Motor neuron (in vitro differentiated cells): ENCODE measurements around the gene LAMB3. TPM values are rescaled to one million over a fixed set of nuclear protein-coding genes. Genes with fewer than 3 reads are reported as not detected.
A peak's percentile ranks its signal among the peaks of the same experiment; 100 is the strongest.

Experiments
- ATAC-seq, 8 experiments: fragments of 200-7000 bp; cut with Tn5 transposase; replicated peaks in 6 of 8; 2 replicates each; pipeline ENCODE4 v1.8.0; 2021; ENCODE audit warnings: mild to moderate bottlenecking in 8 of 8, moderate library complexity in 8 of 8
- H3K27ac ChIP-seq, 2 donors: fragments of 250-450 bp; sonication (Bioruptor Pico); 2 replicates each; pipeline ENCODE4 v1.9.0; 2021; ENCODE audit warnings: antibody characterized with exemption in 2 of 2, mild to moderate bottlenecking in 2 of 2, moderate library complexity in 1 of 2
- H3K4me1 ChIP-seq, 2 donors: fragments of 250-450 bp; sonication (Bioruptor Pico); replicated peaks in 1 of 2; 2 replicates each; pipeline ENCODE4 v1.6.1; 2021; ENCODE audit warnings: antibody characterized with exemption in 2 of 2, mild to moderate bottlenecking in 2 of 2, moderate library complexity in 1 of 2
- H3K4me3 ChIP-seq, 5 donors: fragments of 250-450 bp; sonication (Bioruptor Pico); 2 replicates each; pipeline ENCODE4 v1.9.0; 2021; ENCODE audit warnings: antibody characterized with exemption in 5 of 5, mild to moderate bottlenecking in 5 of 5, moderate library complexity in 4 of 5
- WGBS, 10 experiments: fragments of 450-650 bp; shearing (Covaris generic); methylation state at CpG; one replicate each; pipeline ENCODE4 v1.0.0; 2022; 5-methylcytosine and 5-hydroxymethylcytosine counted together
- in situ Hi-C, 9 experiments: fragments of 400-800 bp; cut with MboI; loops; one replicate each; pipeline ENCODE4 v1.15.0; 2021; ENCODE audit warnings: low sequenced_read_pairs in 9 of 9, low pct_unique_long_range_greater_than_20kb in 2 of 9; ENCODE audit not compliant: unreplicated experiment in 9 of 9
- total RNA-seq, 8 experiments: library from RNA; unstranded; fragments of 300-600 nt; gene quantifications; 2 replicates each; pipeline versions ENCODE4 v1.2.3 to v1.2.4, GENCODE V29; 2022

Gene LAMB3
- total RNA-seq, 8 experiments from 2014 or later: 0.13 to 51.2 (median 1.0) TPM

- no peak overlapping the region for H3K4me3 ChIP-seq
- peak; percentile 38 to 68 (median 53) for ATAC-seq
- in situ Hi-C loops: no loop called here
- H3K4me1 ChIP-seq: peaks cover 35 to 41% of the 10 kb centered on the region in 2 donors
- WGBS, 10 experiments: 0 to 88% (median 80%) methylated on average over 1 to 2 of the region's 2 CpGs; no CpG with 5 or more reads in 4 of the 10 experiments
- peak overlapping the region; percentile 22 to 34 for H3K27ac ChIP-seq
These were observed 8.8 kb downstream of the LAMB3 start for GRCh38 chr1:209643285-209644020.

- ATAC-seq: no peak
- peaks cover 29 to 35% of the 10 kb centered on the region in 2 donors for H3K4me1 ChIP-seq
- in situ Hi-C loops: no loop called here
- H3K4me3 ChIP-seq: no peak overlapping the region
- H3K27ac ChIP-seq: no peak overlapping the region
- 0 to 100% (median 52%) methylated on average over 1 to 3 of the region's 3 CpGs; no CpG with 5 or more reads in 2 of the 10 experiments for WGBS, 10 experiments
These were observed 9.4 kb downstream of the LAMB3 start for GRCh38 chr1:209642816-209643215.

- H3K27ac ChIP-seq: no peak overlapping the region
- H3K4me3 ChIP-seq: no peak overlapping the region
- 0 to 80% (median 49%) methylated on average over 1 to 5 of the region's 5 CpGs; no CpG with 5 or more reads in 4 of the 10 experiments for WGBS, 10 experiments
- ATAC-seq: peak in 3 of 8 experiments; percentile 50 to 53 (median 52)
- H3K4me1 ChIP-seq: peaks cover 19 to 25% of the 10 kb centered on the region in 2 donors
- in situ Hi-C loops: no loop called here
These were observed 10.4 kb downstream of the LAMB3 start for GRCh38 chr1:209641832-209642172.

GRCh38 chr1:209635850-209636249 is 16.4 kb downstream of the LAMB3 start:
- no peak overlapping the region for H3K4me3 ChIP-seq
- in situ Hi-C loops: no loop called here
- ATAC-seq: no peak
- no peaks in the 10 kb centered on the region for H3K4me1 ChIP-seq
- no peak overlapping the region for H3K27ac ChIP-seq
- WGBS, 10 experiments: 60 to 93% (median 80%) methylated on average over 1 to 5 of the region's 5 CpGs; no CpG with 5 or more reads in 1 of the 10 experiments

GRCh38 chr1:209634005-209634737 is 18.1 kb downstream of the LAMB3 start:
- Histone ChIP-seq H3K4me1 (peaks cover 5 to 6% of the 10 kb centered on the region in 2 donors), H3K27ac (no peak overlapping the region), H3K4me3 (no peak overlapping the region)
- in situ Hi-C loops: no loop called here
- WGBS, 10 experiments: 48 to 100% (median 71%) methylated on average over 1 to 10 of the region's 20 CpGs
- no peak for ATAC-seq

- in situ Hi-C loops: no loop called here
- Histone ChIP-seq H3K27ac (no peak overlapping the region), H3K4me3 (no peak overlapping the region), H3K4me1 (peaks cover 5 to 6% of the 10 kb centered on the region in 2 donors)
- peak in 2 of 8 experiments; percentile 82 for ATAC-seq
- WGBS, 10 experiments: 20 to 100% (median 84%) methylated on average over 1 to 6 of the region's 6 CpGs
These were observed 18.8 kb downstream of the LAMB3 start for GRCh38 chr1:209633335-209633997.

- ATAC-seq: peak in 1 of 8 experiments; percentile 6
- peaks cover 12 to 21% of the 10 kb centered on the region in 2 donors for H3K4me1 ChIP-seq
- 64 to 100% (median 72%) methylated on average over 2 to 15 of the region's 17 CpGs; no CpG with 5 or more reads in 3 of the 10 experiments for WGBS, 10 experiments
- H3K4me3 ChIP-seq: no peak overlapping the region
- in situ Hi-C loops: no loop called here
- H3K27ac ChIP-seq: no peak overlapping the region
These were observed 21.6 kb downstream of the LAMB3 start for GRCh38 chr1:209630383-209631225.

- peaks cover 17 to 28% of the 10 kb centered on the region in 2 donors for H3K4me1 ChIP-seq
- in situ Hi-C loops: no loop called here
- no peak overlapping the region for H3K4me3 ChIP-seq
These were observed 22.4 kb downstream of the LAMB3 start for GRCh38 chr1:209629621-209630382.

GRCh38 chr1:209628618-209629299 is 23.5 kb downstream of the LAMB3 start:
- Histone ChIP-seq H3K4me1 (peaks cover 17 to 29% of the 10 kb centered on the region in 2 donors), H3K27ac (no peak overlapping the region), H3K4me3 (no peak overlapping the region)
- no peak for ATAC-seq
- in situ Hi-C loops: no loop called here
- WGBS, 10 experiments: 54 to 100% (median 78%) methylated on average over 1 to 7 of the region's 7 CpGs

More at GRCh38 chr1:209629621-209630382, 22.4 kb downstream of the LAMB3 start:
- no peak overlapping the region for H3K27ac ChIP-seq
- ATAC-seq: no peak
- WGBS, 10 experiments: 95 to 100% (median 98%) methylated on average over 1 to 9 of the region's 11 CpGs; no CpG with 5 or more reads in 5 of the 10 experiments

GRCh38 chr1:209627732-209628196 is 24.5 kb downstream of the LAMB3 start:
- ATAC-seq: peak in 7 of 8 experiments; percentile 78 to 97 (median 93)
- H3K4me3 ChIP-seq: no peak overlapping the region
- no peak overlapping the region for H3K27ac ChIP-seq
- peaks cover 26 to 39% of the 10 kb centered on the region in 2 donors for H3K4me1 ChIP-seq
- WGBS, 10 experiments: 22 to 74% (median 47%) methylated on average over 4 to 10 of the region's 16 CpGs; no CpG with 5 or more reads in 6 of the 10 experiments
- in situ Hi-C loops: no loop called here

GRCh38 chr1:209627027-209627731 is 25.0 kb downstream of the LAMB3 start:
- no peak overlapping the region for H3K27ac ChIP-seq
- no peak overlapping the region for H3K4me3 ChIP-seq
- peaks cover 30 to 44% of the 10 kb centered on the region in 2 donors for H3K4me1 ChIP-seq
- in situ Hi-C loops: no loop called here
- 0 to 71% (median 39%) methylated on average over 1 to 8 of the region's 16 CpGs; no CpG with 5 or more reads in 5 of the 10 experiments for WGBS, 10 experiments
- ATAC-seq: peak in 2 of 8 experiments; percentile 58 to 85
